ENCODE measurements around the gene SEMA4D.

SEMA4D gene

DNA sequence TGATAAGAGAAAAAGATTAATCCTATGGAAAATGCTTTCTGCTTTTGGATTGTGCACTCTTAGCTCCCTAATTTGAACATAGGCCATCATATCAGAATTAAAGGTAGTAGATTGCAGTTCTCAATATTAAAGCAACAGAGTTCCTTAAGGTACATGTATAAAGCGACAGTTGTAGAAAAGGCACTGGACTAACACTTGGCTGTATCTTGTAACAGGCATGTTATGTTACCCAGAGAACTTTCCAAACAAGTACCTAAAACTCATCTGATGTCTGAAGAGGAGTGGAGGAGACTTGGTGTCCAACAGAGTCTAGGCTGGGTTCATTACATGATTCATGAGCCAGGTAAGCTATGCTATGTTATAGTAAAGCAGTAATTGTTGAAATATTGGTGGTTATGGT is 183.0 kb downstream of the SEMA4D start:
- DNase-seq (ENCODE audit: insufficient read length, low spot score): no peak
- FAIRE-seq: no peak
- TF ChIP-seq, protein P1, sequence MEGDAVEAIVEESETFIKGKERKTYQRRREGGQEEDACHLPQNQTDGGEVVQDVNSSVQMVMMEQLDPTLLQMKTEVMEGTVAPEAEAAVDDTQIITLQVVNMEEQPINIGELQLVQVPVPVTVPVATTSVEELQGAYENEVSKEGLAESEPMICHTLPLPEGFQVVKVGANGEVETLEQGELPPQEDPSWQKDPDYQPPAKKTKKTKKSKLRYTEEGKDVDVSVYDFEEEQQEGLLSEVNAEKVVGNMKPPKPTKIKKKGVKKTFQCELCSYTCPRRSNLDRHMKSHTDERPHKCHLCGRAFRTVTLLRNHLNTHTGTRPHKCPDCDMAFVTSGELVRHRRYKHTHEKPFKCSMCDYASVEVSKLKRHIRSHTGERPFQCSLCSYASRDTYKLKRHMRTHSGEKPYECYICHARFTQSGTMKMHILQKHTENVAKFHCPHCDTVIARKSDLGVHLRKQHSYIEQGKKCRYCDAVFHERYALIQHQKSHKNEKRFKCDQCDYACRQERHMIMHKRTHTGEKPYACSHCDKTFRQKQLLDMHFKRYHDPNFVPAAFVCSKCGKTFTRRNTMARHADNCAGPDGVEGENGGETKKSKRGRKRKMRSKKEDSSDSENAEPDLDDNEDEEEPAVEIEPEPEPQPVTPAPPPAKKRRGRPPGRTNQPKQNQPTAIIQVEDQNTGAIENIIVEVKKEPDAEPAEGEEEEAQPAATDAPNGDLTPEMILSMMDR (IDR thresholded peaks at IDR 0.05; ENCODE audit: insufficient read depth, missing control alignments): no peak

DNA sequence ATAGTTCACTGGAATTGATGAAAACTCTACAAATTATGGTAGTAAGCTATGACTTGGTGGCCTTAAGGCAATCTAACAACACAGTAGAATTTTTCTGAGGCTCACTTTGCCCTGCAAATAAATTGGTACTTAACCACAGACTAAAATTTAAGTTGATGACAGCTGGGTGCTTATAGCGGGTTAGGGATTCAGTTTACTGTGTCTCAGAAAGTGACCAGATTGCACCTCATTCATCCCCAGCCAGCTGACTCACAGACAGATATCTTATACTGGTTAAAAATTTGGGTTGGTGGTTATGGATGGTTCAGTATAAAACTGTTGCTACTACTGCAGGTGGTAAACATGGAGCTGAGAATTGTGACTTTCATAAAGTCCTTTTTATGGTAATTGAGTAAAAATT is 184.1 kb downstream of the SEMA4D start:
- TF ChIP-seq, protein P1 (IDR thresholded peaks at IDR 0.05; ENCODE audit: insufficient read depth, missing control alignments): no peak
- FAIRE-seq (no peak), DNase-seq (ENCODE audit: insufficient read length, low spot score) (no peak)

DNA sequence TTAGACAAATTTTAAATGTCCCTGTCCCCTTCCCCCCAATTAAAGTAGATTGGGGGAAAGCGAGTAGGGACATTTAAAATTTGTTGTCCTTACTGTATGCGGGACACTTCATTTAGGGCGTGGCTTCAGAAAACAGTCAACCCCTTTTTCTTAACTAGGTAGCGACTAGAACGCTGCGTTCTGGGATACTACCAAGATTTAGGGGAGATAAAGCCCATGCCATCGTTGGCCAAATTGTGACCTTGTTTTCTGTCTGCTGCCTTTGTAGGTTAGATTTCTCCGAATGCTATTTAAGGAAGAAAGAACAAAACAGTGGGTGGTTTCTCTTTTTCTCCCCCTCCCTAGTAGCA is 185.7 kb downstream of the SEMA4D start:
- TF ChIP-seq, protein P1 (IDR thresholded peaks at IDR 0.05; ENCODE audit: insufficient read depth, missing control alignments): no peak
- FAIRE-seq: no peak
- DNase-seq (ENCODE audit: insufficient read length, low spot score): no peak

GRCh38 chr9:89311346-89312221 is 186.3 kb downstream of the SEMA4D start:
- TF ChIP-seq, protein P1 (IDR thresholded peaks at IDR 0.05; ENCODE audit: insufficient read depth, missing control alignments): no peak
- no peak for FAIRE-seq
- no peak for DNase-seq (ENCODE audit: insufficient read length, low spot score)

Data from D721Med (cell line).